Stomach smooth muscle (tissue), 2 donors: ENCODE results near the gene MBNL2.

Experiments
- H3K27ac ChIP-seq: one replicate; pipeline ENCODE4 v1.7.0; 2013; ENCODE audit warnings: mild to moderate bottlenecking, low read length, inconsistent platforms
- H3K27me3 ChIP-seq, 2 donors: one replicate each; pipeline ENCODE4 v1.7.0; 2013; ENCODE audit warnings: low read length in 2 of 2; ENCODE audit not compliant: insufficient read depth in 2 of 2, control insufficient read depth in 1 of 2
- H3K36me3 ChIP-seq, 2 donors: one replicate each; pipeline ENCODE4 v1.7.0; 2013; ENCODE audit warnings: low read length in 2 of 2; ENCODE audit not compliant: control insufficient read depth in 2 of 2, insufficient read depth in 2 of 2
- H3K4me1 ChIP-seq: one replicate; pipeline ENCODE4 v1.7.0; 2013; ENCODE audit warnings: low read length; ENCODE audit not compliant: control insufficient read depth, insufficient read depth
- H3K4me3 ChIP-seq, 2 donors: one replicate each; pipeline ENCODE4 v1.7.0; 2013; ENCODE audit warnings: low read length in 2 of 2
- H3K9ac ChIP-seq, 2 donors: one replicate each; pipeline ENCODE4 v1.7.0; 2013; ENCODE audit warnings: low read length in 2 of 2, mild to moderate bottlenecking in 1 of 2
- H3K9me3 ChIP-seq, 2 donors: one replicate each; pipeline ENCODE4 v1.7.0; 2013; ENCODE audit warnings: low read length in 2 of 2; ENCODE audit not compliant: control insufficient read depth in 2 of 2
- donor health status: healthy.
- donor health status: Pancreatic carcinoma.

Gene MBNL2

GRCh38 chr13:97394542-97394941 is 172.4 kb downstream of the MBNL2 start:
- Histone ChIP-seq H3K9ac (no peak overlapping the region), H3K4me1 (no peaks in the 10 kb centered on the region), H3K27ac (no peak overlapping the region)

DNA sequence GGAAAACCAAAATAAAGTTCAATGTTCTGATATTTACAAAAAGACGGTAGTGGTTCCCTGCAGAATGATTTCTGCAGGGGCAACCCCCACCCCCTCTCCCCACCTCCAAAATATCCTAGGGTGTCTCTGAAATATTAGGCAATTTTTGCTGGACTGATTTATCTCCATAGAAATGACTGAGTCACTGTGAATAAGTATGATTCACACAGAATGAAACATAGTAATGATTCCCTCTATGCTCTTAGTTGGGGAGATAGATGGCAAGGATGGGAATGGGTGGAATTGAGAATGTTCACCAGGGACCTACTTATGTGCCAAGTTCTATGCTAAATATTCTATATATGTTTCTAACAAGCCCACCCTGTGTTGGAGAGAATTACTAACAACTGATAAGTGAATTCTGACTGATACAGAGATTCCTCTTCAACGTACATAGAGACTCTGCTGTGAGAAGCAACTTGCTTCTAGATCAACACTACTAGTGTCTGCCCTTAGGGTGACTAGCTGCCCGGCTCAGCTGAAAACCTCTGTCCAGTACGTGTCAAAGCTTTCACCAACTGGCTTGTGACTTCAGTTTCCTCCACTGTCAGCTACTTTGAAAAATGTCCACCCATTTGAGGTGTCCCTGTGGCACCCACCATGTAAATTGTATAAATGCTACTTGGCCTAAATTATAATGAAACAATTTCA is 173.5 kb downstream of the MBNL2 start:
- H3K4me3 ChIP-seq: no peak overlapping the region
- no peaks in the 10 kb centered on the region for H3K4me1 ChIP-seq
- H3K27ac ChIP-seq: no peak overlapping the region

More at GRCh38 chr13:97394542-97394941, 172.4 kb downstream of the MBNL2 start:
- Histone ChIP-seq H3K36me3 (peaks cover 0 to 2% of the 10 kb centered on the region in 2 donors), H3K4me3 (no peak overlapping the region), H3K27me3 (no peaks in the 10 kb centered on the region), H3K9me3 (no peaks in the 10 kb centered on the region)

GRCh38 chr13:97397267-97397666 is 175.1 kb downstream of the MBNL2 start:
- Histone ChIP-seq H3K27ac (no peak overlapping the region), H3K9ac (peak overlapping the region in 1 of 2 donors; percentile 24), H3K27me3 (no peaks in the 10 kb centered on the region), H3K9me3 (no peaks in the 10 kb centered on the region), H3K4me1 (no peaks in the 10 kb centered on the region), H3K36me3 (peaks cover 0 to 2% of the 10 kb centered on the region in 2 donors), H3K4me3 (peak overlapping the region; percentile 4 to 47)

More for the DNA sequence above, 173.5 kb downstream of the MBNL2 start:
- no peaks in the 10 kb centered on the region for H3K27me3 ChIP-seq
- no peak overlapping the region for H3K9ac ChIP-seq
- no peaks in the 10 kb centered on the region for H3K9me3 ChIP-seq
- H3K36me3 ChIP-seq: peaks cover 0 to 2% of the 10 kb centered on the region in 2 donors

DNA sequence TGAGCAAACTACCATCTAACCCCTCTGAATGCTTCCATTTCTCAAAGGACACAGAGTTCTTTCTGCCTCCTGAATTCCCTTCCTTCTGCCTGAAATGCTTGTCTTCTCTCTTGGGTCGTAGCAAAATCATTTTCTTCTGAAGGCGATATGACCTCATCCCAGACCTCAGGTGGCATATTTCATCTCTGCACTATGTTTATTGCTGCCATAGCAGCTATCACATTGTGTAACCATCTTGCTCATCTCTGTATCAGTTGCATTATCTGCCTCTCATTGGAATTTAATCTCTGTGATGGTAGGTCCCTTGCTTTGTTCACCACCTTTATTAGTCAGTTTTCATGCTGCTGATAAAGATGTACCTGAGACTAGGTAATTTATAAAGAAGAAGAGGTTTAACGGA is 179.3 kb downstream of the MBNL2 start:
- Histone ChIP-seq H3K27ac (no peak overlapping the region), H3K36me3 (no peaks in the 10 kb centered on the region), H3K4me3 (no peak overlapping the region), H3K9me3 (no peaks in the 10 kb centered on the region), H3K9ac (no peak overlapping the region), H3K4me1 (no peaks in the 10 kb centered on the region), H3K27me3 (no peaks in the 10 kb centered on the region)

GRCh38 chr13:97403893-97404750 is 182.0 kb downstream of the MBNL2 start:
- no peak overlapping the region for H3K9ac ChIP-seq
- H3K9me3 ChIP-seq: no peaks in the 10 kb centered on the region
- H3K36me3 ChIP-seq: no peaks in the 10 kb centered on the region
- no peak overlapping the region for H3K4me3 ChIP-seq
- no peaks in the 10 kb centered on the region for H3K4me1 ChIP-seq
- H3K27ac ChIP-seq: no peak overlapping the region
- no peaks in the 10 kb centered on the region for H3K27me3 ChIP-seq

GRCh38 chr13:97407540-97407939 is 185.4 kb downstream of the MBNL2 start:
- H3K4me1 ChIP-seq: no peaks in the 10 kb centered on the region
- no peak overlapping the region for H3K9ac ChIP-seq
- H3K27ac ChIP-seq: no peak overlapping the region
- no peak overlapping the region for H3K4me3 ChIP-seq
- H3K9me3 ChIP-seq: no peaks in the 10 kb centered on the region
- H3K27me3 ChIP-seq: peaks cover 0 to 2% of the 10 kb centered on the region in 2 donors
- no peaks in the 10 kb centered on the region for H3K36me3 ChIP-seq

- H3K36me3 ChIP-seq: no peaks in the 10 kb centered on the region
- H3K4me3 ChIP-seq: no peak overlapping the region
- H3K4me1 ChIP-seq: no peaks in the 10 kb centered on the region
- no peak overlapping the region for H3K9ac ChIP-seq
- H3K27ac ChIP-seq: no peak overlapping the region
- H3K9me3 ChIP-seq: no peaks in the 10 kb centered on the region
- H3K27me3 ChIP-seq: peaks cover 0 to 2% of the 10 kb centered on the region in 2 donors
Observed at GRCh38 chr13:97408938-97409337, 186.8 kb downstream of the MBNL2 start.

DNA sequence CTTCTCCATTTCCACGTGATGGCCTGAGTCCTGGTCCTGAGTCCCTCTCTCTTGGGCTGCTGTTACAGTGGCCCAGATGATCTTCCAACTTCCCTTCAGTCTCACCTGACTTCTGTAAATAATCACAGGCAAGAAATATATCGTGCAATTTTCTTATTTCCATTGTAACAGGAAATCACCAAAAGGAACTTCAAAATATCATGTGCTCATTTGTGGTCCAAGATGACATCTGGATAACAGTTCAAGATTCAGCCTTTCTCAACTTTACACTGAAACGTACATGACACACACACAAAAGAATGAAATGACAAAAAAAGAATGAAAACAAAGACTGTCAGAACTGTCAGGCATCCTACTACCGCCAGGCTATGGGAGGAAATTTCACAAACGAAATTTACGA is 189.9 kb downstream of the MBNL2 start:
- Histone ChIP-seq H3K27me3 (peaks cover 0 to 2% of the 10 kb centered on the region in 2 donors), H3K4me1 (no peaks in the 10 kb centered on the region), H3K9me3 (no peaks in the 10 kb centered on the region), H3K27ac (no peak overlapping the region), H3K36me3 (no peaks in the 10 kb centered on the region), H3K4me3 (no peak overlapping the region), H3K9ac (no peak overlapping the region)

DNA sequence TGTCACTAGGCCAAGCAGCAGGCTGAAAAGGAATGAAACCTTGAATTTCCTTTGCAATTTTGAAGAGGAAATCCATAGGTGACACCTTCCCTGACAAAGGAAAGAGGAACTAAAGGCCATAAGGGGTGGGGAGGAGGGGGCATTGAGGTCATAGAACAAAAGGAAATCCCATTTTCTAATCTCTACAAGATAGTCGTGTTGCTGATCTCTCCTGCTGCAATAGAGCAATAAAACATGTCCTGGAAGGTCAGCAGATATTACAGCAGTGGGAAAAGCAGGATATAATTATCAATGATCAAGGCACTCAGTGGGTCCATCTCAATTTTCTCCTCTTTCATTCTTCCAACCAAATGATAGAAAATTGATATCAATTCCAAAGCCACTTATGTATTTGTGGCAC is 191.6 kb downstream of the MBNL2 start:
- no peak overlapping the region for H3K9ac ChIP-seq
- peaks cover 0 to 2% of the 10 kb centered on the region in 2 donors for H3K27me3 ChIP-seq
- no peak overlapping the region for H3K4me3 ChIP-seq
- H3K36me3 ChIP-seq: no peaks in the 10 kb centered on the region
- H3K27ac ChIP-seq: no peak overlapping the region
- no peaks in the 10 kb centered on the region for H3K9me3 ChIP-seq
- no peaks in the 10 kb centered on the region for H3K4me1 ChIP-seq

DNA sequence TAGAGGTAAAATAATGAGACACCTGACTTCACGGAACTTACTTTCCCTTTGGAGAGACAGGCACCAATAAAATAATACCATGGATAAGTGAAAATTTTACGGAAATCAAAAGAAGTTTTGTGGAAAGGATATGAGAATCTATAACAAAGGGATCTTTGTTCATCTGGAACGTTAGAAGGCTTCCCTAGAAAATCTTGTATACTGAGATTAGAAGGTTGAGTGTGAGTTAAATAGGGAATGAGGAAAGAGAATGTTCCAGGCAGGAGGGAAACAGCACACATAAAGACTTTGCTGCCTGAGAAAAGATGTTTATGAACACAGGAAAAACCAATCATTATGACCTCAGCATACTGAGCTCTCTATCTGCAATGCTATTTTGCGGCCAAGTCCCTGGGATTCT is 192.3 kb downstream of the MBNL2 start:
- Histone ChIP-seq H3K9ac (no peak overlapping the region), H3K27me3 (peaks cover 0 to 2% of the 10 kb centered on the region in 2 donors), H3K4me3 (no peak overlapping the region), H3K9me3 (no peaks in the 10 kb centered on the region), H3K4me1 (no peaks in the 10 kb centered on the region), H3K27ac (no peak overlapping the region), H3K36me3 (no peaks in the 10 kb centered on the region)

DNA sequence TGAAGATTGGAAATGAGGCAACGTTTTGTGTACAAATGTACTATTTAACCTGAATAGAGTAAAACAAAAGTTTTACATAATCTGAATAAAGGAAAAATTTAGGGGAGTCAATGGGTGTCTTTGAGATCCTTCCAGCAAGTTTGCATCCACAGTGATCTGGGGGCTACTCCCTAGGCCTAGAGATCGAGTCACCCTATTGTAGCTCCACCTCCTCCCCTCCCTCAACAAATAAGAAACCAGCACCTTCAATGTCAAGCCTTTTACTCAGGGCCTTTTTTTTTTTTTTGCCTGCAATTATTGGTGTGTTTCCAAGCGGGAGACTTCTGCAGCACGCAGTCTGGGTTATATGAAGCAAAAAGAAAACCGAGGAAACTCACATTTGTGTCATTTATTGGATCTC is 195.6 kb downstream of the MBNL2 start:
- Histone ChIP-seq H3K27ac (no peak overlapping the region), H3K4me3 (no peak overlapping the region), H3K9me3 (no peaks in the 10 kb centered on the region)

More for the DNA sequence above, 195.6 kb downstream of the MBNL2 start:
- H3K9ac ChIP-seq: no peak overlapping the region
- H3K27me3 ChIP-seq: no peaks in the 10 kb centered on the region
- H3K36me3 ChIP-seq: no peaks in the 10 kb centered on the region
- no peaks in the 10 kb centered on the region for H3K4me1 ChIP-seq
